Activated naive CD8-positive, alpha-beta T cell treated with anti-CD3 and anti-CD28 coated beads for 36 hours (primary cell): Measurements from ENCODE around the gene MAPK10. TPM values are rescaled to one million over a fixed set of nuclear protein-coding genes. Genes with fewer than 3 reads are reported as not detected.
"Not testable (repeated sequence)": the region's sequence is repeated elsewhere in the genome, so short reads cannot be mapped to it uniquely, and the experiment has no call there.

Experiments
- DNase-seq: peaks from one replicate; pipeline ENCODE4 v3.0.0; 2021
- H3K27ac Mint-ChIP-seq: one replicate; pipeline ENCODE4 v1.8.0; 2022; ENCODE audit warnings: mild to moderate bottlenecking, moderate library complexity, mixed read lengths
- H3K27me3 Mint-ChIP-seq: one replicate; pipeline ENCODE4 v1.8.0; 2022; ENCODE audit warnings: mild to moderate bottlenecking, mixed read lengths
- H3K36me3 Mint-ChIP-seq: one replicate; pipeline ENCODE4 v1.8.0; 2021; ENCODE audit warnings: mild to moderate bottlenecking, mixed read lengths
- H3K4me1 Mint-ChIP-seq: one replicate; pipeline ENCODE4 v1.8.0; 2021; ENCODE audit warnings: mixed read lengths
- H3K4me3 Mint-ChIP-seq: one replicate; pipeline ENCODE4 v1.8.0; 2022; ENCODE audit warnings: mild to moderate bottlenecking, moderate library complexity, mixed read lengths
- H3K9me3 Mint-ChIP-seq: one replicate; pipeline ENCODE4 v1.8.0; 2022; ENCODE audit warnings: mixed read lengths
- total RNA-seq, 2 experiments: library from RNA; stranded (reverse); gene quantifications; one replicate each; pipeline ENCODE4 v1.2.3, GENCODE V29; 2021

Gene MAPK10
- total RNA-seq, 2 experiments from 2014 or later, result 0.29 TPM; not detected in 1

- no peak for DNase-seq
- H3K36me3 Mint-ChIP-seq, result no peaks in the 10 kb centered on the region
- H3K9me3 Mint-ChIP-seq, result peaks cover 1% of the 10 kb centered on the region
- H3K27me3 Mint-ChIP-seq, result peaks cover 3% of the 10 kb centered on the region
- H3K27ac Mint-ChIP-seq, result no peak overlapping the region
- H3K4me3 Mint-ChIP-seq, result no peak overlapping the region
- no peaks in the 10 kb centered on the region for H3K4me1 Mint-ChIP-seq
Measured at GRCh38 chr4:86044593-86044985, 315.3 kb downstream of the MAPK10 start.

DNA sequence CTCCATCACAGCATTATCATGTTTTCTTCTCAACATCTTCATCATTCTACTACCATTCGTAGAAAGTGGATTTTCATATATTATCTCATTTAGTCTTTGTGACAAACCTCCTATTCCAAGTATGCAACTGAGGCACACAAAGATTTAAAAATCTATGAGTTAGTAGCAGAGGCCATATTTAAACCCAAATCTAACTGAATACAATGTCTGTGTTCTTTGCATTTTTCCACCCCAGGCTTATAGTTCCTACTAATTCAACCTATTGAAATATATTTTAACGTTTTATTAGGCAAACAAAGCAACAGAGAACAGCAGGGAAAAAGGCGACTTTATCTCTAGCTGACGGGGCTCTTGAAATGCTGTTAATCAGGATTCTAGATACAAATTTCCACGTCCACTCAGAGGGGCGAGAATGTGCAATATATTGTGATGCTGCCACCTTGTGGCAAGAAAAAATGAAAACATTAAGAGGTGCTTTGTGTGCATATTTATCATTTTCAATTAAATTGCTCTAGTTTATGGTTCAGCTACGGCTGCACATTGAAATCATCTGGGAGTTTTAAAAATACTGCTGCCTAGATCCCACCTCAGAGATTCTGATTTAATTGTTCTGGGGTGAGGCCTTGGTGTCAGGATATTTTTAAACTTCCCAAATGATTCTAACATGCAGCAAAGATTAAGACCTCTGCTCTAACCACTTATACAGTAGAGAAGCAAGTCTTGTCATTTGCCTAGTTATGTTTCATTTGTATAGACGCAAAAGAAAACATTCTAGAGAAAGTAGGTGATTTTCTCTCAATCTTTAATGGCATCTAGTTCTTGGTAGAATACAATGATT, 315.9 kb downstream of the MAPK10 start:
- Mint-ChIP-seq H3K9me3 (peaks cover 1% of the 10 kb centered on the region), H3K27me3 (peaks cover 3% of the 10 kb centered on the region), H3K4me1 (no peaks in the 10 kb centered on the region), H3K36me3 (no peaks in the 10 kb centered on the region), H3K4me3 (no peak overlapping the region), H3K27ac (no peak overlapping the region)
- no peak for DNase-seq

GRCh38 chr4:86038037-86038436, 321.8 kb downstream of the MAPK10 start:
- H3K9me3 Mint-ChIP-seq, result peaks cover 1% of the 10 kb centered on the region
- DNase-seq, result no peak
- H3K36me3 Mint-ChIP-seq, result no peaks in the 10 kb centered on the region
- no peaks in the 10 kb centered on the region for H3K4me1 Mint-ChIP-seq
- H3K27ac Mint-ChIP-seq, result no peak overlapping the region
- no peak overlapping the region for H3K4me3 Mint-ChIP-seq
- peaks cover 7% of the 10 kb centered on the region for H3K27me3 Mint-ChIP-seq

DNA sequence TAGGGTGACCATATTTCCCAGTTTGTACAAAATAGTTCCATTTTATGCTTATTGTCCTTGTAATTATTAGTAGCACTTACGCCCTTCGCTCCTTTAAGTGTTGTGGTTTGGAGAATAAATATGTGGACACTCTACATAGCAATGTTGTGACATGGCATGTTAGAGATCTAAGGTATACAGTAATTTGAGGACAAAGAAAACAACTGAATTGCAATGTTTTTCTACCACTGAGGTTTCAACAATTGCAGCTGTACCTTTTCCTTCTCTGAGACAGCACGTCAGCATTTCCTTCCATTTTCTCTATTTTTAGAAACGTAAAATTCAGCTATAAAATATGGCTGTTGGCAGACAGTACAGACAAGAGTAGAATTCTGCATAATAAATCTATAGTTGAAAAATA, 323.1 kb downstream of the MAPK10 start:
- H3K9me3 Mint-ChIP-seq, result peaks cover 1% of the 10 kb centered on the region
- H3K36me3 Mint-ChIP-seq, result no peaks in the 10 kb centered on the region
- H3K27me3 Mint-ChIP-seq, result peaks cover 12% of the 10 kb centered on the region

DNA sequence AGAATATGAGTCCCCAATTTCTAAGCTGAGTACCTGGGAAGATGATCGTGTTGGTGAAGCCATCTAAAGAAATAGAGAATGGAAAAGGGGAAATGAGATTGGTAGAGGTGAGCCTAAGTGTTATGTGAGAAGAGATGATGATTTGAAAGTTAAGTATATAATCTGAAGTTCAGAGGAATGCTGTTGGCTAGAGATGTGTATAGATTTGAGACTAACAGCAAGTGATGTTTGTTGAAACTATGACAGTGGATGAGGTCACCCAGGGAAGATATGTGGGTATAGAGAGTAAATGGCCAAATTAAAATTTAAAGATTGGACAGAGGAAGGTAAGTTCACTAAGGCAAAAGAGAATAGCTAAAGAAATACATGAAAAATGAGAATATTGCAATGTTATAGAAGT, 324.2 kb downstream of the MAPK10 start:
- no peak overlapping the region for H3K27ac Mint-ChIP-seq
- no peaks in the 10 kb centered on the region for H3K9me3 Mint-ChIP-seq
- no peaks in the 10 kb centered on the region for H3K4me1 Mint-ChIP-seq
- H3K4me3 Mint-ChIP-seq, result no peak overlapping the region
- peaks cover 9% of the 10 kb centered on the region for H3K27me3 Mint-ChIP-seq
- H3K36me3 Mint-ChIP-seq, result no peaks in the 10 kb centered on the region
- no peak for DNase-seq

More for the DNA sequence above, 323.1 kb downstream of the MAPK10 start:
- DNase-seq, result no peak
- Mint-ChIP-seq H3K4me1 (no peaks in the 10 kb centered on the region), H3K27ac (no peak overlapping the region), H3K4me3 (no peak overlapping the region)

DNA sequence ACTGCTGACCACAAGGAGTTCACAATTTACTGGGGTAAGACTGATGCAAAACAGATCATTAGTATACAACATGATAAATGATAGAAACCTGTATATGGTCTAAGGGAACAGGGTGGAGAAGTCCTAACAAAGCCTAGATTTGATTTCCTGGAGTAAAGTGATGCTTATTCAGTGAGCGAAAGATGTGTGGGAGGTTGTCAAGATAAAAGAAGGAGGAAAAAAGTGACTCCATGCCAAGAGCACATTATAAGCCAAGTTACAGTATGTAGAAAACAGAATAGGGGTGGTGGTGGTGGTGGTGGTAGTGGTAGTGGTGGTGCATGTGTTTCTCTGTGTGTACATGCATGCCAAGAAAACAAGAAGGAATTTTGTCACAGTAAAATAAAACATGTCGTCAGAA, 325.2 kb downstream of the MAPK10 start:
- Mint-ChIP-seq H3K4me3 (no peak overlapping the region), H3K27ac (no peak overlapping the region), H3K36me3 (no peaks in the 10 kb centered on the region), H3K4me1 (no peaks in the 10 kb centered on the region), H3K9me3 (no peaks in the 10 kb centered on the region), H3K27me3 (peaks cover 9% of the 10 kb centered on the region)
- no peak for DNase-seq

- Mint-ChIP-seq H3K27ac (no peak overlapping the region), H3K9me3 (no peaks in the 10 kb centered on the region), H3K27me3 (peaks cover 9% of the 10 kb centered on the region), H3K36me3 (no peaks in the 10 kb centered on the region), H3K4me3 (no peak overlapping the region), H3K4me1 (no peaks in the 10 kb centered on the region)
- DNase-seq, result no peak
Measured at GRCh38 chr4:86033171-86033570, 326.7 kb downstream of the MAPK10 start.

DNA sequence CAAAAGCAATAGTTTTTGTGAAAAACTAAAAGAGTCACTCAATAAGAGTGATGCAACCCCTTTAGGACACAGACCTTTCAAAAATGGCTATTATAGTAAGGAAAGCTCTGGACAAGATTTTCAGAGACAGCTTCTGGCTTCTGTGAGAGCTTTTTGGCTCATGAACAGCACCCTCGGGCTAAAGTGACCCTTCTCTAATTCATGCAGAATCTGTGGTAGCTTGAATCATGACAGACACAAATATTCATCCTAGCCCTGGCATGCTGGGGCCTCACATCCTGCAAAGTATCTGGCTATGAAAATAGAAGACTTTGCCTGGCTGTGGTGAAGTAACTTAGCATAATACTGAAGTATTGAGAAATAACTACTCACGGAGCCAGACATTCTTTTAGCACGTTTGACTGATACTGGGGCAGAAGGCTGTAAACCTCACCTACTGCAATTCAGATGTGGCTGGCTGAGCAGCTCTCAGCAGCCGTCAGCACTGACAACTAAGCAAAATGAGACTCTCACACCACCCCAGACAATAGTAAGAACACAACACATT, 327.3 kb downstream of the MAPK10 start:
- H3K4me3 Mint-ChIP-seq, result no peak overlapping the region
- no peak for DNase-seq
- H3K36me3 Mint-ChIP-seq, result no peaks in the 10 kb centered on the region
- H3K9me3 Mint-ChIP-seq, result no peaks in the 10 kb centered on the region
- H3K4me1 Mint-ChIP-seq, result no peaks in the 10 kb centered on the region
- H3K27me3 Mint-ChIP-seq, result peaks cover 9% of the 10 kb centered on the region
- no peak overlapping the region for H3K27ac Mint-ChIP-seq

GRCh38 chr4:86031927-86032326, 327.9 kb downstream of the MAPK10 start:
- no peak for DNase-seq
- H3K9me3 Mint-ChIP-seq, result no peaks in the 10 kb centered on the region
- H3K27ac Mint-ChIP-seq, result no peak overlapping the region
- H3K4me3 Mint-ChIP-seq, result no peak overlapping the region
- H3K4me1 Mint-ChIP-seq, result no peaks in the 10 kb centered on the region
- H3K27me3 Mint-ChIP-seq, result peaks cover 9% of the 10 kb centered on the region
- H3K36me3 Mint-ChIP-seq, result no peaks in the 10 kb centered on the region

DNA sequence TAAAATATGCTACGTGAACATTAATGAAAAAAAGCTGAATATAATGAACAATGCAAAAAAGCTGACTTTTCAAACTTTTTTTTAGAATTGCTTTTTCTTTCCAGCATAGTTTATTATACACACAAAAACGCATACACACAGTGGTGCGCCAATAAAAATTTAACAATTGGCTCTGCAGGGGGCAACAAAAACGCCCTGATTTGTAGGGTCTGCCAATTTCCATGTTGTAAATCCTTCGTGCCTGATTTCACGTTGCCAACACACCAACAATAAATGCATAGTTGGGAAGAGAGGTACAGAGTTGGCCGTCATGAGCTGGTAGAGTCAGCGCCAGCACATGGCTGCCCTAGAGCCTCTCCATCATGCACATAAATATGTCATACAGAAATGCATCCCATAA, 333.1 kb downstream of the MAPK10 start:
- H3K27me3 Mint-ChIP-seq, result no peaks in the 10 kb centered on the region
- H3K9me3 Mint-ChIP-seq, result no peaks in the 10 kb centered on the region
- no peak overlapping the region for H3K4me3 Mint-ChIP-seq
- H3K36me3 Mint-ChIP-seq, result no peaks in the 10 kb centered on the region
- no peak overlapping the region for H3K27ac Mint-ChIP-seq
- H3K4me1 Mint-ChIP-seq, result no peaks in the 10 kb centered on the region
- no peak for DNase-seq

- H3K27ac Mint-ChIP-seq, H3K4me1 Mint-ChIP-seq, DNase-seq, H3K4me3 Mint-ChIP-seq, H3K36me3 Mint-ChIP-seq, H3K27me3 Mint-ChIP-seq, H3K9me3 Mint-ChIP-seq: not testable (repeated sequence)
Measured at GRCh38 chr4:86021671-86022070, 338.2 kb downstream of the MAPK10 start.

DNA sequence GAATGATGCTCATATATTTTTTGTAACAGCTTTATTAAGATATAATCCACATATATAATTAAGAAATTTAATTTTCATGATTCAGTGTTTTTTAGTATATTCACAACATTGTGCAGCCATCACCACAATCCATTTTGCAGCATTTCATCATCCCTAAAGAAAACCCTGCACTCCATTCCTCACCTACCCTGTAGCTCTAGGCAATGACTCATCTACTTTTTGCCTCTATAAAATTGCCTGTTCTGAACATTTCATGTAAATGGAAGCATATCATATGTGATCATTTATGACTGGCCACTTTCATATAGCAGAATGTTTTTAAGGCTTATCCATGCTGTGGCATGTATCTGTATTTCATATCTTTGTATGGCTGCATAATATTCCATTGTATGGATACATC, 339.9 kb downstream of the MAPK10 start:
- Mint-ChIP-seq H3K36me3 (no peaks in the 10 kb centered on the region), H3K9me3 (no peaks in the 10 kb centered on the region), H3K4me3 (no peak overlapping the region), H3K4me1 (no peaks in the 10 kb centered on the region), H3K27me3 (no peaks in the 10 kb centered on the region), H3K27ac (no peak overlapping the region)
- no peak for DNase-seq

- no peaks in the 10 kb centered on the region for H3K27me3 Mint-ChIP-seq
- no peak for DNase-seq
- H3K36me3 Mint-ChIP-seq, result no peaks in the 10 kb centered on the region
- H3K9me3 Mint-ChIP-seq, result no peaks in the 10 kb centered on the region
- no peak overlapping the region for H3K27ac Mint-ChIP-seq
- H3K4me3 Mint-ChIP-seq, result no peak overlapping the region
- H3K4me1 Mint-ChIP-seq, result no peaks in the 10 kb centered on the region
Measured at GRCh38 chr4:86019362-86019761, 340.5 kb downstream of the MAPK10 start.

- H3K27ac Mint-ChIP-seq, result no peak overlapping the region
- no peak for DNase-seq
Measured at GRCh38 chr4:86015412-86016350, 344.2 kb downstream of the MAPK10 start.

DNA sequence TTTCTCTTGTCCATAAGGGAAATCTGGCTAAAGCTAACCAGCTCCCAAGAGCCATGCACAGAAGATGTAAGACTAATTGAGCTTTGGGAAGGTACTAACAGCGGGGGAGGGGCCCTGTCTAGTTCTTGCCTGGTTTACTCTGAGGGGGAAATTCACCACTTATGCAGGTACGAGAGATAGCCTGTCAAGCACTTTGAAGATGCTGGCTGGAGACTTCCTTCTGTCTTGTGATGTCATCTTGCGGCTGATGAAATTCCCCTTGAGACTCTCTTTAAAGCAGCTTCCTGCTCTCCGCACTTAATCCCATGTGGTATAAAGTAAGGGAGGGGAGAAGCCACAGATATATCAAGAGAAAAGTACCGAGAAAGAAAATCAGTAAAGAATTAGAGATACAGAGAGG, 345.3 kb downstream of the MAPK10 start:
- no peak overlapping the region for H3K27ac Mint-ChIP-seq
- H3K27me3 Mint-ChIP-seq, result no peaks in the 10 kb centered on the region

More at GRCh38 chr4:86015412-86016350, 344.2 kb downstream of the MAPK10 start:
- Mint-ChIP-seq H3K36me3 (no peaks in the 10 kb centered on the region), H3K9me3 (no peaks in the 10 kb centered on the region), H3K27me3 (no peaks in the 10 kb centered on the region), H3K4me3 (no peak overlapping the region), H3K4me1 (no peaks in the 10 kb centered on the region)

More for the DNA sequence above, 345.3 kb downstream of the MAPK10 start:
- no peaks in the 10 kb centered on the region for H3K4me1 Mint-ChIP-seq
- no peaks in the 10 kb centered on the region for H3K9me3 Mint-ChIP-seq
- H3K4me3 Mint-ChIP-seq, result no peak overlapping the region
- no peak for DNase-seq
- no peaks in the 10 kb centered on the region for H3K36me3 Mint-ChIP-seq
